ENCODE data around the gene PAQR6. TPM values are rescaled to one million over a fixed set of nuclear protein-coding genes. Genes with fewer than 3 reads are reported as not detected.
"Not testable (repeated sequence)": the region's sequence is repeated elsewhere in the genome, so short reads cannot be mapped to it uniquely, and the experiment has no call there.

The PAQR6 gene
- total RNA-seq, 1 experiment from 2014 or later, result 6.1 TPM

DNA sequence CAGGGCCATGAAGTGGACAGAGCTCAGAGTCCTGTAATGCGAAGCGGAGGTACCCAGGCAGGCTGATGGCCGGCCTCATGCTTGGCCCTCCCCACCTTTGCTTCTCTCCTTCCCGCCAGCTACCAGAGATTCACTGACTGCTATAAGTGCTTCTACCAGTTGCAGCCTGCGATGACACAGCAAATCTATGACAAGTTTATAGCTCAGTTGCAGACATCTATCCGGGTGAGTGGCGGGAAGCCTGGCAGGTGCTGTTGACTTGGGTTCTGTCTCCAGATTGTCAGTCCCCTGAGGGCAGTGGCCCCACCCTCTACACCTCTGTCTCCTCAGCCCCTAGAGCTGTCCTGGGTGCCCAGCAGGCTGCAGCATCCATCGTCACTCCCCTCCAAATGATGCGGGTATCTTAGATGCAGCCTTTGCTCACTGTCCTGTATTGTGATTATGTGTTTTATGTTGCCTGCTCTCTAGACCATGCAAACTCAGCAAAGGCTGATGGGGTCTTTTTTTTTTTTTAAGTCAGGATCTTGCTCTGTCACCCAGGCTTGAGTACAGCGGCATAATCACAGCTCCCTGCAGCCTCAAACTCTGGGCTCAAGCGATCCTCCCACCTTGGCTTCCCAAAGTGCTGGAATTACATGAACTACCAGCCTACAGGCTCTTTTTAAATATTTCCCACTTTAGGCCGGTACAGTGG, 15.5 kb downstream of the PAQR6 start:
- DNase-seq, result no peak
- no peaks in the 10 kb centered on the region for H3K27me3 ChIP-seq (ENCODE audit: control insufficient read depth, insufficient read depth, low read length)
- peaks cover 20% of the 10 kb centered on the region for H3K36me3 ChIP-seq (replicated peaks; ENCODE audit: control insufficient read depth, insufficient read depth, low read length)
- no peak overlapping the region for H3K4me3 ChIP-seq (ENCODE audit: insufficient read depth, low read depth, low read length)

GRCh38 chr1:156230473-156230837, 17.4 kb downstream of the PAQR6 start:
- DNase-seq, result no peak
- no peaks in the 10 kb centered on the region for H3K27me3 ChIP-seq (ENCODE audit: control insufficient read depth, insufficient read depth, low read length)
- H3K36me3 ChIP-seq (replicated peaks; ENCODE audit: control insufficient read depth, insufficient read depth, low read length), result peaks cover 14% of the 10 kb centered on the region
- H3K4me3 ChIP-seq (ENCODE audit: insufficient read depth, low read depth, low read length), result no peak overlapping the region

GRCh38 chr1:156229809-156230472, 17.9 kb downstream of the PAQR6 start:
- no peak for DNase-seq
- no peaks in the 10 kb centered on the region for H3K27me3 ChIP-seq (ENCODE audit: control insufficient read depth, insufficient read depth, low read length)
- H3K36me3 ChIP-seq (replicated peaks; ENCODE audit: control insufficient read depth, insufficient read depth, low read length), result peaks cover 14% of the 10 kb centered on the region
- no peak overlapping the region for H3K4me3 ChIP-seq (ENCODE audit: insufficient read depth, low read depth, low read length)

- Histone ChIP-seq H3K36me3 (replicated peaks; ENCODE audit: control insufficient read depth, insufficient read depth, low read length) (peaks cover 10% of the 10 kb centered on the region), H3K4me3 (ENCODE audit: insufficient read depth, low read depth, low read length) (no peak overlapping the region)
- no peak for DNase-seq
These were observed 19.4 kb downstream of the PAQR6 start for GRCh38 chr1:156228501-156228900.

DNA sequence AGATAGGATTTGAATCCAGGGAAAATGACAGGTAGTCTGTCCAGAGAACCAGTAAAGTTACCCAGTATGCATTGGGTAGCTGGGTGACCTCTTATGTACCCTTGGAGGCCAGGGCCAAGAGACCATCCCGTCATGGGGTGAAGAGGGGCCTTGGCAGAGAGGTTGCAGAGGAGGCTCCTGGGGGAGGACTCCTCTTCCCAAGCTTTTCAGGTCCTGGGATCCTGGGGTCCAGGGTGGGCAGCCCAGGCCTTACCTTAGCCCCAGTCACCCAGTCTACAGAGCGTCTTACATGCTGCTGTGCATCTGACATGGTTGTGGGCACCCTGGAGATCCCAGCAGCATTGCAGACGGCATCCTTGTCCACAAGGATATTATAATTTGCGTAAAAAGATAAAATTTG, 21.1 kb downstream of the PAQR6 start:
- Histone ChIP-seq H3K36me3 (replicated peaks; ENCODE audit: control insufficient read depth, insufficient read depth, low read length) (peaks cover 15% of the 10 kb centered on the region), H3K27me3 (ENCODE audit: control insufficient read depth, insufficient read depth, low read length) (no peaks in the 10 kb centered on the region), H3K4me3 (ENCODE audit: insufficient read depth, low read depth, low read length) (no peak overlapping the region)
- no peak for DNase-seq

More at GRCh38 chr1:156228501-156228900, 19.4 kb downstream of the PAQR6 start:
- H3K27me3 ChIP-seq (ENCODE audit: control insufficient read depth, insufficient read depth, low read length), result no peaks in the 10 kb centered on the region

GRCh38 chr1:156226116-156226538, 21.7 kb downstream of the PAQR6 start:
- peaks cover 20% of the 10 kb centered on the region for H3K36me3 ChIP-seq (replicated peaks; ENCODE audit: control insufficient read depth, insufficient read depth, low read length)
- H3K27me3 ChIP-seq (ENCODE audit: control insufficient read depth, insufficient read depth, low read length), result no peaks in the 10 kb centered on the region
- no peak overlapping the region for H3K4me3 ChIP-seq (ENCODE audit: insufficient read depth, low read depth, low read length)
- no peak for DNase-seq

DNA sequence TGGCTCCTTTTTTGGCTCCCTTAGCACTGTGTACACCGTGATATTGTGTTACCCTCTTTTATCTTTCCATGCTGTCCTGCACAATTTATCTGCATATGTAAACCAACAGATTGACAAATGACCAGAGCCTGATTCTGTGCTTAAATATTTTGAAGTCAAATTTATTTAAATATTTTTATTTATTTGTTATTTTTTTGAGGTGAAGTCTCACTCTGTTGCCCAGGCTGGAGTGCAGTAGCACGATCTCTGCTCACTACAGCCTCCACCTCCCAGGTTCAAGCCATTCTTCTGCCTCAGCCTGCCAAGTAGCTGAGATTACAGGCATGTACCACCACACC, 22.2 kb downstream of the PAQR6 start:
- DNase-seq, result no peak
- H3K36me3 ChIP-seq (replicated peaks; ENCODE audit: control insufficient read depth, insufficient read depth, low read length), result peaks cover 21% of the 10 kb centered on the region
- H3K27me3 ChIP-seq (ENCODE audit: control insufficient read depth, insufficient read depth, low read length), result no peaks in the 10 kb centered on the region
- H3K4me3 ChIP-seq (ENCODE audit: insufficient read depth, low read depth, low read length), result no peak overlapping the region

- peaks cover 17% of the 10 kb centered on the region for H3K36me3 ChIP-seq (replicated peaks; ENCODE audit: control insufficient read depth, insufficient read depth, low read length)
- no peaks in the 10 kb centered on the region for H3K27me3 ChIP-seq (ENCODE audit: control insufficient read depth, insufficient read depth, low read length)
- no peak overlapping the region for H3K4me3 ChIP-seq (ENCODE audit: insufficient read depth, low read depth, low read length)
- DNase-seq, result no peak
These were observed 25.7 kb downstream of the PAQR6 start for GRCh38 chr1:156221986-156222692.

GRCh38 chr1:156220226-156220625, 27.6 kb downstream of the PAQR6 start:
- Histone ChIP-seq H3K27me3 (ENCODE audit: control insufficient read depth, insufficient read depth, low read length) (no peaks in the 10 kb centered on the region), H3K36me3 (replicated peaks; ENCODE audit: control insufficient read depth, insufficient read depth, low read length) (peaks cover 14% of the 10 kb centered on the region), H3K4me3 (ENCODE audit: insufficient read depth, low read depth, low read length) (no peak overlapping the region)
- DNase-seq, result no peak

DNA sequence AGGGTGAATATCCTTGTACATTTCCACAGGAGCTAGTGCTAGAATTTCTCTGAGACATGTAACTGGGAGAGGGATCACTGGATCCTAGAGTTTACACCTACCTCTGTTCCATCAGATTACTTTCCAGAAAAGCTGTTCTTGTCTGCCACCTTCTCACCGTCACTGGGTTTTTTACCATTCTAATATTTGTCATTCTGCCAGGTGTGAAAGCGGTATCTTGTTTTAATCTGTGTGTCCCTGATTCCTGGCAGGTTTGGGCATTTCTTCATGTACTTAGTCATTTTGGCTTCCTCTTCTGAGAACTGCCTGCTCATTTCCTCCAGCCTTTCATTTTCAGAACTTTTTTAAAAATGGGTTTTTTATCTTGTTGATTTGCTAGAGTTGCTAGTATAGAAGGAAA, 30.0 kb downstream of the PAQR6 start:
- H3K4me3 ChIP-seq (ENCODE audit: insufficient read depth, low read depth, low read length), result no peak overlapping the region
- H3K27me3 ChIP-seq (ENCODE audit: control insufficient read depth, insufficient read depth, low read length), result no peaks in the 10 kb centered on the region
- DNase-seq, result no peak
- peaks cover 14% of the 10 kb centered on the region for H3K36me3 ChIP-seq (replicated peaks; ENCODE audit: control insufficient read depth, insufficient read depth, low read length)

DNA sequence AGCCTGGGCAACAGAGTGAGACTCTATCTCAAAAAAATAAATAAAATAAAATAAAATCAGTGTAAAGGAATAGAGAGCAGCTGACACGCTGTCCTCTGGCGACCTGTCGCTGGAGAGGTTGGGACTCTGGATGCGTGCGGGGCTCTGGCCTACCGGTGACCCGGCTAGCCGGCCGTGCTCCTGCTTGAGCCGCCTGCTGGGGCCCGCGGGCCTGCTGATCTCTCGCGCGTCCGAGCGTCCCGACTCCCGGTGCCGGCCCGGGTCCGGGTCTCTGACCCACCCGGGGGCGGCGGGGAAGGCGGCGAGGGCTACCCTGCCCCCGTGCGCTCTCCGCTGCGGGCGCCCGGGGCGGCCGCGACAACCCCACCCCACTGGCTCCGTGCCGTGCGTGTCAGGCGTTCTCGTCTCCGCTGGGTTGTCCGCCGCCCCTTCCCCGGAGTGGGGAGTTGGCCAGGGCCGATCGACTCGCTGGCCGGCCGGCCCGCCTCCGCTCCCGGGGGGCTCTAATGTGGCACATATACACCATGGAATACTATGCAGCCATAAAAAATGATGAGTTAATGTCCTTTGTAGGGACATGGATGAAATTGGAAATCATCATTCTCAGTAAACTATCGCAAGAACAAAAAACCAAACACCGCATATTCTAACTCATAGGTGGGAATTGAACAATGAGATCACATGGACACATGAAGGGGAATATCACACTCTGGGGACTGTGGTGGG, 31.3 kb downstream of the PAQR6 start:
- not testable (repeated sequence) for DNase-seq; H3K27me3 ChIP-seq (ENCODE audit: control insufficient read depth, insufficient read depth, low read length)

GRCh38 chr1:156214024-156214748, 33.7 kb downstream of the PAQR6 start:
- no peak for DNase-seq

More for the DNA sequence above, 31.3 kb downstream of the PAQR6 start:
- H3K36me3 ChIP-seq (replicated peaks; ENCODE audit: control insufficient read depth, insufficient read depth, low read length); H3K4me3 ChIP-seq (ENCODE audit: insufficient read depth, low read depth, low read length): not testable (repeated sequence)

GRCh38 chr1:156213644-156213966, 34.3 kb downstream of the PAQR6 start:
- Histone ChIP-seq H3K27me3 (ENCODE audit: control insufficient read depth, insufficient read depth, low read length) (no peaks in the 10 kb centered on the region), H3K4me3 (ENCODE audit: insufficient read depth, low read depth, low read length) (peak overlapping the region; percentile 93), H3K36me3 (replicated peaks; ENCODE audit: control insufficient read depth, insufficient read depth, low read length) (peaks cover 7% of the 10 kb centered on the region)
- peak; percentile 62 for DNase-seq

More at GRCh38 chr1:156214024-156214748, 33.7 kb downstream of the PAQR6 start:
- H3K36me3 ChIP-seq (replicated peaks; ENCODE audit: control insufficient read depth, insufficient read depth, low read length), result peaks cover 7% of the 10 kb centered on the region
- H3K4me3 ChIP-seq (ENCODE audit: insufficient read depth, low read depth, low read length), result no peak overlapping the region; the same call in 1 of the 2 replicates
- no peaks in the 10 kb centered on the region for H3K27me3 ChIP-seq (ENCODE audit: control insufficient read depth, insufficient read depth, low read length)

All from H7 (cell line).